Activated CD8-positive, alpha-beta memory T cell treated with anti-CD3 and anti-CD28 coated beads, Interleukin-2, amount 50 U/mL, for 48 hours (primary cell): ENCODE measurements around the gene DNM3.

ENCODE experiments used
- DNase-seq: peaks from one replicate; pipeline ENCODE4 v3.0.0-alpha.2; 2020

Gene DNM3

DNA sequence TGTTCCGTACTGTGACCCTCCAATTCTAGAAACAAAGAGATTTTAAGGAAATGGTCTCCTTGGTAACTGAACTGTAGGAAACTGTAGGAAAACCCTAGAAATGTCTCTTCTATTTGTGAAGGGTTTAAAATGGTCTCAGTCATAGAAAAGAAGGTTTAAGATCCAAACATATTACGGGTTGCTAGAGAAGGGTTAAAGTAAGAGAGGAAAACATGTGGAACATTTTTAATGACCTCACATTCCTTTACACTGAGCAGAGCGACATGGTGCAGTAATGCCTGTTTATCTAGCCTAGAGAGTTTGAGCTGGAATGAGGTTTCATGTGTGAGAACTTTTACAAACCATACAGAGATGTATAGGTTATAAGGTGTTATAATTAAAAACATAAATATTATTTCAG is 542.2 kb downstream of the DNM3 start:
- no peak for DNase-seq

DNA sequence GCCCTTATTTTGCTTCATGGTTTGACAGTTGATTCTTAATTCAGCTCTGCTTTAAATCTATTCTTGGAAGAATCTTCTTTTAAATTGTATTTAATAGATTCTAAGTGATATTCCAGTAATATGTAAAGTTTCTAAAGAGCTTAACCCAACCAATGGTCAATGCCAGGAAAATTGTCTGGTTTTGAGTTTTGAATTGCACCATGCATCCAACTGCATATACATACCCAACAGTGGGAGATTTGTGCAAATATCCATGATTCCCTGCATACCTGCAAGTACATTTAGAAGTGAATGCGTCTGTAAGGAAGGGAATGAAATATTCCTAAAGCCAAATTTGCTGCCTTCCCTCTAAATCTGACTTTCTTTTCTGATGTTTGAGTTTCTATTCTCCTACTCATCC is 543.4 kb downstream of the DNM3 start:
- no peak for DNase-seq

DNA sequence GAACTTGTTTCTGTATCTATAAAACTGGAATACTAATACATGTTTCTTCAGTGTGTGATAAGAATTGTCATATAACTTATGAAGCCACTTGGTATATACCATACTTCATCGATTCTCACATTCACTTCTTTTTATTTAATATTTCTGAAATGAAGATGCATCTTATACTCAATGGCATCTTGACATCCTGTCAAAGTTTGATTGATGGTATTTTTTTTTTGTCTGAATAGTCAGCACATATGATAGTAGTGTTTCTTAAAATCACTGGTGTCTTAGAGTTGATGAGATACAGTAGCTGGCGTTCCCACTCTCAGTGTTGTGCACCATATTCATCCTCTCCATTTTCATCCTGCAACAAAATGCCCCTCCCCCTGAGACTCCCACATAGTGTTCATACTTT is 544.7 kb downstream of the DNM3 start:
- no peak for DNase-seq

DNA sequence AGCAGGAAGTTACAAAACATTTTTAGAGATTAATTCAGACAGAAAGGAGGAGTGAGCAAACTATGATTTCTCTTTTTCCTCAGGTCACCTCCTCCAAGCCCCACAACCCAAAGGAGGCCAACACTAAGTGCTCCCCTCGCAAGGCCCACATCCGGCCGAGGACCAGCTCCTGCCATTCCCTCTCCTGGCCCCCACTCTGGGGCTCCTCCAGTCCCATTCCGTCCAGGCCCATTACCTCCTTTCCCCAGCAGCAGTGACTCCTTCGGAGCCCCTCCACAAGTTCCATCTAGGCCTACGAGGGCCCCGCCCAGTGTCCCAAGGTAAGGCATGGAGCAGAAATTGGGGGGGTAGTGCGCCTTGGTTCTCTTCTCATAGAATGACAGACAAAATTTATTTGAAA is 547.2 kb downstream of the DNM3 start:
- DNase-seq, result no peak

DNA sequence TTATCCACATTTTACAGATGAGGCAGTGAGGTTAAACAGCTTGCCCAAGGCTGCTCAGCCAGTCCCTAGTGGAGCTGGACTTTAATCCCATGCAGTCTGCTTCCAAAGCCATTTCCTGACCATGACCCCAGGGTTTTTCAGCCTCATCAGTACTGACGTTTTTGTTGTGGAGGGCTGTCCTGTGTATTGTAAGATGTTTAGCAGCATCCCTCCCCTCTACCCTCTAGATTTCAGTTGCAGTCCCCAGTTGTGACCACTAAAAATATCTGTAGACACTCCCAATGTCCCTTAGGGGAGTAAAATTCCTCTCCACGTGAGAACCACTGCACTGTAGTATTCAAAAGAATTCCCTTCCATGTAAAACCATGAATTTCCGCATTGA is 549.0 kb downstream of the DNM3 start:
- DNase-seq, result no peak

- no peak for DNase-seq
Observed at GRCh38 chr1:172390683-172391551, 549.6 kb downstream of the DNM3 start.

DNA sequence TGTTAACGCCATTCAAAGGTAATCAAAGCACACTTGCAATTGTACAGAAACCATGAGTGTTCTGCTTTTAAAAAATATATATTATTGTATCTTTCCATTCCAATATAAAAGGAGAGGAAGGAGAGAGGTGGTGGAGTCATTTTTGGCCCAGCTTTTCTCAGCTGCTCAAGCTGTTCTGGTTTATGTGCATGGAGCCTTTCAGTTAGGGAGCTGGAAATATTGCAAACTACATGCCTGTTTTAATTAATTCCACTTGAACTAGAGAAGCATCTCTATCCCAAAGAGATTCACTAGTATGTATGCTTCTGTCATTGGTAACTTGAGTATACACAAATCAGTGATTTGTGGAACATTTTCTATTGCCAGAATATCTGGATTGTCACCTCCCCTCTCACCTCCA is 550.7 kb downstream of the DNM3 start:
- no peak for DNase-seq

DNA sequence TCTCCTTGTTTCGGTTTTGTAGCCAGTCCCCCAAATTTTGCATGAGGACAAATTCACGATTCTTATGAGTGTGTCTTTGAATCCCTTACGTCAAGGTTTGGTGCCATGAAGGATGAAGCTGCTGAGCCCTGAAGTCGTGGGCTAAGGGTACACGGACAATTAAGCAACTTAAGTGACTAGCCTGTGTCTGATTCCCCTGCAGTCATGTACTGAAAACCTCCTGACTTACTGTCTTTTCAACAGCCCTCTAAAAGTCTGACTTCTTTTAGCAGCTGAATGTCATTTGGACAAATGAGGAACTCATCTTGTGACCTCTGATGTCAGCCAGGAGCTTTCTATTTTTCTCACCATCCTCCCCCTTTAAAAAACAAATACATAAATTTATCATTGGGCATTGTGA is 552.1 kb downstream of the DNM3 start:
- DNase-seq, result no peak

DNA sequence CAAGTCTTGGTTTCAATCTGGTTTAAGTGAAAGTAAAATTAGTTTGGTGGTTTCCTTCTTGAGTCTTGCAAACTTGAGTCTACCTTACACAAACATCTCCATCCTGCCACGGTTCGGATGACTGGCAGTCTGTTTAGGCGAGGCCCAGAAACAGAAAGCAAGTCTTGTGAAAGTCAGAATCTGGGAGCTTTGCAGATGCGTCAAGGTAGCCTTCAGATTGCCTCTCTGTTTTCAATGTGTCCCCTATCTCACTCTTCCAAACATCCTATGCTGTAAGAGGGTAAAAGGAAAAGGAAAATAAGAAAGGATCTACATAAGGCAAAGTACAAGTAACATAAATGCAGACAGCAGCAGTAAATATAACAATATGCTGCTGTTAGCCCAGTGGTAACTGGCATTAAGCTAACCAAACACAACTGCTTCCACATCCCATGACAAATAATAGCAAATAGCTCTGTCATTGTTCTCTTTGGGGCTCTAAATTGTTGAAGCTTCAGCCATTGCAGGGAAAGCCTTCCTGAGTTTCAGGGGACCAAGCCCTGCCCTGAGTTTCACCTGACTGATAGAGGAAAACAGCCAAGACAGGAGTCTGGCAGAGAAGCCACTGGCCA is 552.9 kb downstream of the DNM3 start:
- DNase-seq, result peak; percentile 66

- no peak for DNase-seq
Observed at GRCh38 chr1:172394811-172395210, 553.5 kb downstream of the DNM3 start.

GRCh38 chr1:172395576-172395975 is 554.3 kb downstream of the DNM3 start:
- DNase-seq, result no peak

GRCh38 chr1:172397221-172397620 is 555.9 kb downstream of the DNM3 start:
- no peak for DNase-seq

DNA sequence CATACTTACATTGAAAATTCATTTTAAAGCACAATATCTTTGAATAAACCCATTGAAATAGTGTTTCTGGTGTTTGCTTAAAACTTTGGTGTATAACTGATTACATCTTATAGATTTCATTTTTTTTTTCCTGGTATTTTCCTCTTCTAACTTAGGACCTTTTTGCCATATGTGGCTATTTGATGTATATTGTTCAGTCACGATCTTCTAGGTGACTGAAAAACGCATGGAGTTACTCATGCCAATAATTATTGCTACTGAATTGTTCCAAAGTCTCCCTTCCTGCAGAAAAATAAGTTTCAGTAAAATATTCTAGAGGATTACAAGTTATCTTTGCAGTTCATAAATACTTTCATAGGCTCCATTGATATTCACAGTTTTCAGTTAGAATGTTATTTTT is 556.3 kb downstream of the DNM3 start:
- DNase-seq, result no peak

DNA sequence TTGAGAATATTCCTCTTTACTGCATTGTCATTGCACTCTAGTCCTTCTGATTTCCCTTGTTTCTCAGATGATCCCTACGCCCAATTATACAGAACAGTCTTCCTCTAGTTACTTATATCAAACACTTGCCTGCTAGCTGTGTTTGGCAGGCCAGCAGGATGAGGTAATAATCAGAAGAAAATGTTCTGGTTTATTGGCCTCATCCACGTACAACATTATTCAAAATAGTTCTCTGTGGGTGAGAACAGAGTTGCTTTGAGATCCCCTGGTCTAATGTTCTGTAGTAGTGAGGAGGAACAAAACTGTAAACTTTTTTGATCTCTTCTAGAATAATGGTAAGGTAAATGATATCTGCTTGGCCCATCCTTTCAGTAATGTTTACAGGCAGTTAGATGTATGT is 556.9 kb downstream of the DNM3 start:
- DNase-seq, result no peak

- DNase-seq, result no peak
Observed at GRCh38 chr1:172398970-172399755, 557.9 kb downstream of the DNM3 start.

DNA sequence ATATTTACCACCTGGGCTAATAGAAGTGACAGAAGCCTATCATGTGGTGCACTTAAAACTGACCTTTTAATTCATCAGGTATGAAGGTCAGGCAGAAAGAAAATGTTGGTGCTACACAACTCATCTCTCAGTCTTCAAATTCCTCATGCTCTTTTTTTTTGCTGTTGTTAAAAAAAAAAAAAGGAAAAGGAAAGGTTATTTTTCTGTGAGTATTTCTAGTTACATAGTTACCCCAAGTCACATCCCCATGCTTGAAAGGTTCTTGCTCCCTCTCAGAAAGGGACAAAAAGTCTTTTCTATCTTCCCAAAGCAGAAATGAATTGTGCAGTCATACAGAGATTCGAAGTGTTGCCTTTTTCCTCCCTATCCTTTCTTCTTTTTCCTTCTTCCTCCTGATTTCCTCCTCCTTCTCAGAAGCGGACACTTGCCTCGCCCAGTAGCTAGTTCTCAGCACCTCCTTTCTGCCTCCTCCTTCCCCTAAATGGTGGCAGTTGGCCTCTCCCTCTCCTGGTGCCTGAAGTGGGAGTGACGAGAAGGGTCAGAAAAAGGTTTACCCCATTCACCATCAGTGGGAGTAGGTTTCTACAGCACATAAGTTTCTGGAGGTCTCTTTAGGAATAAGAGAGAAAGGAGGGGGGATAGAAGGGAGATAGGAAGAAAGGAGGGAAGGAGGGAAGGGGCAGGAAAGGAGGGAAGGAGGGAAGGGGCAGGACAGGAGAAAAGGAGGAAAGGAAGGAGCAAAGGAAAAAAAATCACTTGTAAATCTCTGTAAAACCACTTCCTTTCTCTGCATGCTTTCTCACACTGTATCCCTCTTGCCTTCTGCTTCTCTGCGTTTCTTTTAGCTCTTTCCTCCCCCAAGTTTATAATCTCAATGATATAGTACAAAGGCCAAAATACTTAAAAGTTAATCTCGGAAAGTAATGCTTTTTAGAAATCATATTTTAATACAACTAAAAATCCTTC is 558.7 kb downstream of the DNM3 start:
- no peak for DNase-seq

- DNase-seq, result no peak
Observed at GRCh38 chr1:172400722-172401105, 559.4 kb downstream of the DNM3 start.

DNA sequence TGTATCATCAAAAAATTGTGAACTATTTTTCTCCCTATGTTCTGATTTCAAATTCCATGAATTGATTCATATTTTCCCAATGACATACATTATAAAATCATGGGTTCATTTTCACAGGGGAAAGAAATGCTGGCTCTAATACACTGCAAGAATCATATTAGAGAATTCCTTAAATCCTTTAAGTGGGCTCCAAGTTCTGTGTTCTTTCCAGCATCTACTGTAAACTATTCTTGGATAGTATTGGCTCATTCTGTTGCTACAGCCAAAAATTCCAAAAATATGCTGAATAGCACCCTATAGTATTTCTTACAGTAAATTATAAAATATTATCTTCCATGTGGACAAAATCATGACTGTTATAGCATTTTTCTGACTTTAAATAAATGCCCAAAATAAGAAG is 560.2 kb downstream of the DNM3 start:
- DNase-seq, result no peak

DNA sequence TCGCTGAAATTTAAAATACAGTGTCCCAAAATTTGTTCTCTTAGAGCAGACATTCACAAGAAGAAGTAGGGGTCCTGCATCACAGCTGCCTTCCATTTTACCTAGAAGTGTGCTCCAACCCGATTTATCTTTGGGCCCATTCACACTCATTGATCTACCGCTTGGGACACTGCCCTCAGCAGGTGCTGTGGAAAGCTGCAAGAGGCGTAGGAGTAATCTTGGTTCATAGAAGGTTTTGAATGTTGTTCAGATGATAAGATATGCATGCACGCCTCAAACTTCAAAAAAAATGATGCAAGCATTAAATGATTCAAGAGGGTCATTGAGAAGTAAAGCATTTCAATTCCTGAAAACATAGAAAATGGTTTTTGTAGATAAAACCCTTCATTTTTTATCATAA is 560.6 kb downstream of the DNM3 start:
- DNase-seq, result no peak

- no peak for DNase-seq
Observed at GRCh38 chr1:172402878-172403569, 561.7 kb downstream of the DNM3 start.

DNA sequence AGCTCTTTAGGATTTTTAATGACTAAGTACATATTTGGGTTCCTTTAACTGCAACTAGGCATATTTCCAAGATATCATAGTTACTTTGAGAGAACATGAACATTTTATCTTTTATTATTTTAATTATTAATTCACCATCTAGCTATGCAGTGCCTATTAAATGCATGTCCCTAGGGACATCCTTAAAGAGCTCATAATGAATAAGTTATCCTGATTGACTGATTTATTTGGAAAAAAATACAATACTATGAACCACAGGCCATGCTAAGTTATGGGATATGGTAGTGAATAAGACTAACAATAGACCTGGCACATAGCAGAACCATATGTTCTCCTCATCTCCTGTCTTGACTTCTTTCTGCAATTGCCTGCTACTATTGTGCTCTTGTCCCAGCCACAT is 562.8 kb downstream of the DNM3 start:
- no peak for DNase-seq

- DNase-seq, result no peak
Observed at GRCh38 chr1:172405912-172406311, 564.6 kb downstream of the DNM3 start.
